AG04449 (cell line): ENCODE measurements around the gene CLEC6A.

Experiments
- CTCF ChIA-PET: fragments of 350-600 bp; formaldehyde crosslinking; extraction: SDS; loops from one replicate; lab custom pipeline; 2021; ENCODE audit warnings: antibody characterized with exemption; lab: Yijun Ruan, JAX
- POLR2A ChIA-PET: fragments of 400-600, 350-600 bp; formaldehyde crosslinking; extraction: SDS; loops from one replicate; lab custom pipeline; 2020; ENCODE audit warnings: antibody characterized with exemption, inconsistent platforms; lab: Yijun Ruan, JAX
- DNase-seq: peaks from one replicate; pipeline ENCODE4 v3.0.0-alpha.2; 2010; ENCODE audit warnings: low read depth, low spot score
- H3K4me3 ChIP-seq: 2 replicates; pipeline ENCODE4 v1.5.1; 2011; ENCODE audit warnings: low read depth, mild to moderate bottlenecking, control low read depth, low read length
- TF ChIP-seq, protein P1 (sequence below): IDR thresholded peaks from one replicate; pipeline ENCODE4 v1.5.1; 2011; ENCODE audit warnings: mild to moderate bottlenecking, moderate library complexity, low read length, control low read depth, inconsistent platforms; ENCODE audit not compliant: insufficient read depth; ENCODE audit errors: missing control alignments

The CLEC6A gene

GRCh38 chr12:8466241-8466640 lies 10.5 kb downstream of the CLEC6A start:
- no peak for DNase-seq
- TF ChIP-seq, protein P1, sequence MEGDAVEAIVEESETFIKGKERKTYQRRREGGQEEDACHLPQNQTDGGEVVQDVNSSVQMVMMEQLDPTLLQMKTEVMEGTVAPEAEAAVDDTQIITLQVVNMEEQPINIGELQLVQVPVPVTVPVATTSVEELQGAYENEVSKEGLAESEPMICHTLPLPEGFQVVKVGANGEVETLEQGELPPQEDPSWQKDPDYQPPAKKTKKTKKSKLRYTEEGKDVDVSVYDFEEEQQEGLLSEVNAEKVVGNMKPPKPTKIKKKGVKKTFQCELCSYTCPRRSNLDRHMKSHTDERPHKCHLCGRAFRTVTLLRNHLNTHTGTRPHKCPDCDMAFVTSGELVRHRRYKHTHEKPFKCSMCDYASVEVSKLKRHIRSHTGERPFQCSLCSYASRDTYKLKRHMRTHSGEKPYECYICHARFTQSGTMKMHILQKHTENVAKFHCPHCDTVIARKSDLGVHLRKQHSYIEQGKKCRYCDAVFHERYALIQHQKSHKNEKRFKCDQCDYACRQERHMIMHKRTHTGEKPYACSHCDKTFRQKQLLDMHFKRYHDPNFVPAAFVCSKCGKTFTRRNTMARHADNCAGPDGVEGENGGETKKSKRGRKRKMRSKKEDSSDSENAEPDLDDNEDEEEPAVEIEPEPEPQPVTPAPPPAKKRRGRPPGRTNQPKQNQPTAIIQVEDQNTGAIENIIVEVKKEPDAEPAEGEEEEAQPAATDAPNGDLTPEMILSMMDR, result no peak
- H3K4me3 ChIP-seq, result no peak overlapping the region
- POLR2A ChIA-PET, result no interaction called here
- CTCF ChIA-PET, result no interaction called here

- TF ChIP-seq, protein P1, result no peak
- POLR2A ChIA-PET, result no interaction called here
- H3K4me3 ChIP-seq, result no peak overlapping the region
- CTCF ChIA-PET, result no interaction called here
- DNase-seq, result no peak
Observed at GRCh38 chr12:8471090-8471489, 15.3 kb downstream of the CLEC6A start.

DNA sequence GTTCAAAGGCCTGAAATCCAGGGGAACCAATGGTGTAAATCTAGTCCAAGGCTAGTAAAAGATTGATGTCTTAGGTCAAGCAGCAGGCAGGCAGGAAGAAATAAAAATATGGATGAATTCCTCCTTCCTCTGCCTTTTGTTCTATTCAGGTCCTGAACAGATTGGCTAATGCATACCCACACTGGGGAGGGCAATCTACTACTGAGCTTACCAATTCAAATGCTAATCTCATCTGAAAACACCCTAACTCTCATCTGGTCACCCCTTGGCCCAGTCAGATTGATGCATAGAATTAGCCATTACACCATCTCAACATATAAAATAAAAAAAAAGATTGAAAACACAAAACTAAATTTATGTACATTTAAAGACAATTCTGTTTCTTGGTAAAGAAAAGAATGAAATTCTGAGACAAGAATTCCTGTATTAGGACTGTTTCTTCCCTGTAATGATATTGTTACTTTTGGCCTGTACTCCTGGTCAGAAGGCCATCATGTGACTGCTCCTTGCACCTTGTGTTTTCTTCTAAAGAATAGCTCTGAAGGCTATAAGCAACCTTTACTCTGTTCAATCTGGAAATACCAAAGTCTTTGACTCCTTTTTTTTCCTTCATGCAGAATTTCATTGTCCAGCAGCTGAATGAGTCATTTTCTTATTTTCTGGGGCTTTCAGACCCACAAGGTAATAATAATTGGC lies 19.9 kb downstream of the CLEC6A start:
- CTCF ChIA-PET, result no interaction called here
- DNase-seq, result no peak
- TF ChIP-seq, protein P1, result no peak
- no peak overlapping the region for H3K4me3 ChIP-seq
- POLR2A ChIA-PET, result no interaction called here

GRCh38 chr12:8482571-8483061 lies 26.9 kb downstream of the CLEC6A start:
- no peak for DNase-seq
- ChIA-PET POLR2A (no interaction called here), CTCF (no interaction called here)
- no peak overlapping the region for H3K4me3 ChIP-seq
- TF ChIP-seq, protein P1, result no peak

GRCh38 chr12:8483079-8483478 lies 27.3 kb downstream of the CLEC6A start:
- CTCF ChIA-PET, result no interaction called here
- POLR2A ChIA-PET, result no interaction called here
- TF ChIP-seq, protein P1, result no peak
- no peak for DNase-seq
- H3K4me3 ChIP-seq, result no peak overlapping the region

GRCh38 chr12:8491646-8492530 lies 36.1 kb downstream of the CLEC6A start:
- TF ChIP-seq, protein P1, result no peak
- ChIA-PET CTCF (no interaction called here), POLR2A (no interaction called here)

More at GRCh38 chr12:8491646-8492530, 36.1 kb downstream of the CLEC6A start:
- no peak for DNase-seq
- H3K4me3 ChIP-seq, result no peak overlapping the region
